Keratinocyte (primary cell): Measurements from ENCODE around the gene PRKAA2.

ENCODE experiments used
- EZH2 ChIP-seq: IDR thresholded peaks from one replicate; pipeline ENCODE4 v1.6.1; 2012; ENCODE audit warnings: inconsistent platforms, mild to moderate bottlenecking, low read length, moderate library complexity
- TF ChIP-seq, protein P1 (sequence below), 3 experiments: IDR thresholded peaks in 1 of 3; conservative IDR thresholded peaks in 1 of 3; optimal IDR thresholded peaks in 1 of 3; 2 replicates in 2 of 3; 3 replicates in 1 of 3; pipeline versions ENCODE3 to v1.5.1; 2011; ENCODE audit warnings: low read length in 3 of 3, mild to moderate bottlenecking in 3 of 3, moderate library complexity in 2 of 3, control low read depth in 1 of 3, inconsistent platforms in 1 of 3; ENCODE audit not compliant: insufficient read depth in 2 of 3; ENCODE audit errors: extremely low read depth in 1 of 3

DNA sequence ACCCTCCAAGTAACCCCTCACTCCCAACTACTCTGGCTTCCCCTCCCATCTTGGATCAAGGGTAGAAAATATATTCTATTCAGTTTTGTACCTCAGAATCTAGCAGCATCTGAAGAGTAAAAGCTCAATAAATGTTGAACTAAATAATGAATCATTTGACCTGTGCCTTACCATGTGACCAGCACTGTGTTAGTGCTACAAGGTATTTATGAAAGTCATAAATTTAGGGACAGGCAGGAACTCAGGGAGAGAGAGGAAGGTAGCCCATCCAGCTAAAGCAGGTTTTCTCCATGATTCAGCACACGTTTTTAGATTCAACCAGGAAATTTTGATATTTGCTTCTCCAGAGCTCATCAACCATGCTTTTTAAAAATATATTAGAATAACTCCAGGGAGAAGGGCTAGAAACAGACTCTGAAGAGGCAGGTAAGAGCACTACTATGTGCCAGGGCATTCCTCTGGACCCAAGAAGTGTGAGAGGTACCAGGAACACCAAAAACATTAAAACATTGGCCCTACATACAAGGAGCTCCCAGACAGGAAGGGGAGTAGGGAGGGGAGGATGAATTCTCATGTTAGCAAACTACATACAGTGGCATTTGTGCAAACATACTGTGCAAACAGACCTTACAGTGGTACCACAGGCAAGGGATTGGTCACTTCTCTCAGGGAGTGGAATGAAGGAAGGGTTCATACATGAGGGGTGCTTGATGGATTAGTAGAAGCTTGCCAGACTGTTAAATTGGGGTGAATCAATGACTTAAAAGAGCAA lies 109.8 kb downstream of the PRKAA2 start:
- TF ChIP-seq, protein P1, sequence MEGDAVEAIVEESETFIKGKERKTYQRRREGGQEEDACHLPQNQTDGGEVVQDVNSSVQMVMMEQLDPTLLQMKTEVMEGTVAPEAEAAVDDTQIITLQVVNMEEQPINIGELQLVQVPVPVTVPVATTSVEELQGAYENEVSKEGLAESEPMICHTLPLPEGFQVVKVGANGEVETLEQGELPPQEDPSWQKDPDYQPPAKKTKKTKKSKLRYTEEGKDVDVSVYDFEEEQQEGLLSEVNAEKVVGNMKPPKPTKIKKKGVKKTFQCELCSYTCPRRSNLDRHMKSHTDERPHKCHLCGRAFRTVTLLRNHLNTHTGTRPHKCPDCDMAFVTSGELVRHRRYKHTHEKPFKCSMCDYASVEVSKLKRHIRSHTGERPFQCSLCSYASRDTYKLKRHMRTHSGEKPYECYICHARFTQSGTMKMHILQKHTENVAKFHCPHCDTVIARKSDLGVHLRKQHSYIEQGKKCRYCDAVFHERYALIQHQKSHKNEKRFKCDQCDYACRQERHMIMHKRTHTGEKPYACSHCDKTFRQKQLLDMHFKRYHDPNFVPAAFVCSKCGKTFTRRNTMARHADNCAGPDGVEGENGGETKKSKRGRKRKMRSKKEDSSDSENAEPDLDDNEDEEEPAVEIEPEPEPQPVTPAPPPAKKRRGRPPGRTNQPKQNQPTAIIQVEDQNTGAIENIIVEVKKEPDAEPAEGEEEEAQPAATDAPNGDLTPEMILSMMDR (optimal IDR thresholded peaks at IDR 0.05 in 1 of 3, IDR thresholded peaks at IDR 0.05 in 1 of 3, conservative IDR thresholded peaks at IDR 0.05 in 1 of 3; ENCODE audit: extremely low read depth in 1 of 3, insufficient read depth in 2 of 3, low read length in 3 of 3), result no peak
- no peak for TF ChIP-seq EZH2
